ENCODE results near the gene IFTAP.

DNA sequence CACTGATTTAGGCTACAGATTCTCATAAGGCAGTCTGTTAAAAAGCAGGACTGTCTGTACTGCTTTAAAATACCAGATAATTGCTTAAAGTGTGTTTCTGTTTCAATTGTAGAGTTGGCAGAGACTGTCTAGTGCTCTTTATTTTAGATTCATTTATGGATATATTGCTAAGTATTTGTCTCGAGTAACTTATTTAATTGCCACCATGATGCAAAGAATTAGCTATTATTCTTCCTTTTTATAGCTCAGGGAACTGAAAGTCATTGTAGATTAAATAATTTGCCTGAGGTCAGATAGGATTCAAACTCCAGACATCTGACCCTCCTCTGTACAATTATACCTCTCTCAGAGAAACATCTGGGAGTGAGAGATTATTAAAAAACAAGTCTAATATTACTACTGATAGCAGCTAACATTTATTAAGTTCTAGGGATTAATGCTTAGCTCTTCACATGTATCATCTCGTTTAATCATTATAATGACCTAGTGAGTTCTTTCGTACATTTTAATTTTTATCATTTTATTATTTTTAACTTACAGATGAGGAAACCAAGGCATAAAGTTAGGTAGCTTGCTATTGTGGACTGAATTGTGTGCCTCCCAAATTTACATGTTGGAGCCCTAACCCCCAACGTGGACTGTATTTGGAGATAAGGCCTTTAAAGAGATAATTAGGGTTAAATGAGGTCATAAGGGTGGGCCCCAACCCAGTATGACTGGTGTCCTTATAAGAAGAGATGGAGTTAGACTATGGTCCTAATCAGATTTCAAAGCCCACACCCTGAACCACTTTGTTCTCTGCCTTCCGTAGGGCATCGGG, 23.5 kb downstream of the IFTAP start:
- TF ChIP-seq, protein P1, sequence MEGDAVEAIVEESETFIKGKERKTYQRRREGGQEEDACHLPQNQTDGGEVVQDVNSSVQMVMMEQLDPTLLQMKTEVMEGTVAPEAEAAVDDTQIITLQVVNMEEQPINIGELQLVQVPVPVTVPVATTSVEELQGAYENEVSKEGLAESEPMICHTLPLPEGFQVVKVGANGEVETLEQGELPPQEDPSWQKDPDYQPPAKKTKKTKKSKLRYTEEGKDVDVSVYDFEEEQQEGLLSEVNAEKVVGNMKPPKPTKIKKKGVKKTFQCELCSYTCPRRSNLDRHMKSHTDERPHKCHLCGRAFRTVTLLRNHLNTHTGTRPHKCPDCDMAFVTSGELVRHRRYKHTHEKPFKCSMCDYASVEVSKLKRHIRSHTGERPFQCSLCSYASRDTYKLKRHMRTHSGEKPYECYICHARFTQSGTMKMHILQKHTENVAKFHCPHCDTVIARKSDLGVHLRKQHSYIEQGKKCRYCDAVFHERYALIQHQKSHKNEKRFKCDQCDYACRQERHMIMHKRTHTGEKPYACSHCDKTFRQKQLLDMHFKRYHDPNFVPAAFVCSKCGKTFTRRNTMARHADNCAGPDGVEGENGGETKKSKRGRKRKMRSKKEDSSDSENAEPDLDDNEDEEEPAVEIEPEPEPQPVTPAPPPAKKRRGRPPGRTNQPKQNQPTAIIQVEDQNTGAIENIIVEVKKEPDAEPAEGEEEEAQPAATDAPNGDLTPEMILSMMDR (IDR thresholded peaks at IDR 0.05 in 4 of 5, conservative IDR thresholded peaks at IDR 0.05 in 1 of 5) = no peak
- TF ChIP-seq POLR2A (IDR thresholded peaks at IDR 0.05) = no peak

All from gastrocnemius medialis (tissue), 4 donors.